HL-60 (cell line): ENCODE data around the gene TMEM254.

ENCODE experiments used
- CTCF ChIP-seq: IDR thresholded peaks from one replicate; pipeline ENCODE4 v1.5.1; 2011; ENCODE audit warnings: low read length, control low read depth, inconsistent platforms; ENCODE audit not compliant: insufficient read depth
- POLR2AphosphoS5 ChIP-seq: IDR thresholded peaks from 2 replicates; pipeline ENCODE4 v1.6.1; 2012; ENCODE audit warnings: low read depth
- REST ChIP-seq: IDR thresholded peaks from 2 replicates; pipeline ENCODE4 v1.6.1; 2012; ENCODE audit warnings: low read depth; ENCODE audit not compliant: insufficient replicate concordance
- SPI1 ChIP-seq: IDR thresholded peaks from 2 replicates; pipeline ENCODE4 v1.6.1; 2012; ENCODE audit warnings: low read depth, mild to moderate bottlenecking, borderline replicate concordance

GRCh38 chr10:80137031-80137862, 58.8 kb downstream of the TMEM254 start:
- TF ChIP-seq CTCF (no peak), POLR2AphosphoS5 (no peak), REST (no peak), SPI1 (no peak)
